Measurements from ENCODE around the gene PBX3. TPM values are rescaled to one million over a fixed set of nuclear protein-coding genes. Genes with fewer than 3 reads are reported as not detected.
A peak's percentile ranks its signal among the peaks of the same experiment; 100 is the strongest.

Gene PBX3
- total and polyA plus RNA-seq, 9 of the 15 experiments (the other 6 are each of a cell fraction or from before 2014, with no cell fraction given) = 0.14 to 5.8 (median 0.92) TPM

DNA sequence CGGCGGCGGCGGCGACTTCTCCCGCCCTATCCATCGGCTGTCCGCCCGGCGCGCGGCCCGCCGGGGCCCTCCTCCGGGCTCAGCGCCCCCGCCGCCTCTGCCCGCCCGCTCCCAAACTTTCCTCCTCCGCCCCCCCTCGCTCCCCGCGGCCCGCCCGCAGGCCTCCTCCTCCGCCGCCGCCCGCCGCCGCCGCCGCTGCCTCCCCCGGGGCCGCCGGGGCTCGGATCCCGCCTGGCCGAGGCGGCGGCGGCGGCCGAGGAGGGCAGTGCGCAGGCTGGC is 460 bp upstream of the PBX3 start:
- ATAC-seq (no peak), DNase-seq (ENCODE audit: extremely low read depth in 1 of 4, low spot score in 3 of 4) (no peak), FAIRE-seq (no peak)
- Histone ChIP-seq H3K9me1 (ENCODE audit: control insufficient read depth, insufficient read depth, low read length) (no peaks in the 10 kb centered on the region), H3K4me3 (peak overlapping the region; percentile 57), H4K20me1 (replicated peaks; ENCODE audit: control insufficient read depth, insufficient read depth, low read length) (peaks cover 7% of the 10 kb centered on the region; the same call in 1 of the 2 replicates), H3K4me1 (replicated peaks in 1 of 2; ENCODE audit: control insufficient read depth in 2 of 2, insufficient read depth in 2 of 2, low read length in 2 of 2) (peaks cover 8 to 26% of the 10 kb centered on the region in 2 experiments), H3K27ac (ENCODE audit: extremely low read depth, low read depth, low read length) (no peak overlapping the region), H3K36me3 (ENCODE audit: control insufficient read depth, insufficient read depth, low read length) (no peaks in the 10 kb centered on the region), H3K9ac (ENCODE audit: insufficient read depth in 1 of 2, low read depth in 2 of 2, low read length in 2 of 2) (peak overlapping the region in 1 of 2 experiments; percentile 61; a peak in 1 of 4 replicates), H2AFZ (ENCODE audit: low read depth, low read length) (no peak overlapping the region), H3K79me2 (ENCODE audit: control insufficient read depth, insufficient read depth, low read length) (no peaks in the 10 kb centered on the region), H3K4me2 (ENCODE audit: insufficient read depth, low read length) (peak overlapping the region; percentile 39; the same call in 1 of the 2 replicates), H3K9me3 (replicated peaks; ENCODE audit: control insufficient read depth, insufficient read depth, low read depth, low read length) (no peaks in the 10 kb centered on the region), H3K27me3 (ENCODE audit: control insufficient read depth in 2 of 2, insufficient read depth in 2 of 2, low read length in 2 of 2) (peaks cover 31 to 35% of the 10 kb centered on the region in 2 experiments)
- WGBS (ENCODE audit: insufficient coverage, low coverage, missing lambda C conversion rate) = no CpG with 5 or more reads among the region's 46 CpGs
- ChIA-PET POLR2A (interaction anchor here (1.5 kb wide), 1 partner anchor 17 kb away, joined by 4 read pairs; no protein-coding TSS in a partner anchor), CTCF (ENCODE audit: low intra/inter-chr PET ratio) (no interaction called here)
- no TSS peak for BruUV-seq (replicated peaks)
- TF ChIP-seq PHF8 (IDR thresholded peaks at IDR 0.05; ENCODE audit: borderline replicate concordance, low read length) (peak; percentile 24; the same call in 1 of the 2 replicates), SREBF1 (IDR thresholded peaks at IDR 0.05; ENCODE audit: borderline replicate concordance, low read depth, low read length) (no peak), MTA1 (IDR thresholded peaks at IDR 0.05; ENCODE audit: borderline replicate concordance) (no peak), STAT5A (IDR thresholded peaks at IDR 0.05; ENCODE audit: borderline replicate concordance, low read length) (no peak), ZNF766 (CRISPR knock-in tag; conservative IDR thresholded peaks at IDR 0.05) (0 out of 2 replicates have a peak, but pooled peaks have one; percentile 49), ZNF347 (CRISPR knock-in tag; IDR thresholded peaks at IDR 0.05; ENCODE audit: low read depth) (no peak), ZNF699 (CRISPR knock-in tag; IDR thresholded peaks at IDR 0.05; ENCODE audit: insufficient replicate concordance) (no peak), NRF1 (conservative IDR thresholded peaks at IDR 0.05 in 1 of 2, IDR thresholded peaks at IDR 0.05 in 1 of 2) (no peak), KDM1A (IDR thresholded peaks at IDR 0.05) (no peak)
- TF ChIP-seq, protein P1, sequence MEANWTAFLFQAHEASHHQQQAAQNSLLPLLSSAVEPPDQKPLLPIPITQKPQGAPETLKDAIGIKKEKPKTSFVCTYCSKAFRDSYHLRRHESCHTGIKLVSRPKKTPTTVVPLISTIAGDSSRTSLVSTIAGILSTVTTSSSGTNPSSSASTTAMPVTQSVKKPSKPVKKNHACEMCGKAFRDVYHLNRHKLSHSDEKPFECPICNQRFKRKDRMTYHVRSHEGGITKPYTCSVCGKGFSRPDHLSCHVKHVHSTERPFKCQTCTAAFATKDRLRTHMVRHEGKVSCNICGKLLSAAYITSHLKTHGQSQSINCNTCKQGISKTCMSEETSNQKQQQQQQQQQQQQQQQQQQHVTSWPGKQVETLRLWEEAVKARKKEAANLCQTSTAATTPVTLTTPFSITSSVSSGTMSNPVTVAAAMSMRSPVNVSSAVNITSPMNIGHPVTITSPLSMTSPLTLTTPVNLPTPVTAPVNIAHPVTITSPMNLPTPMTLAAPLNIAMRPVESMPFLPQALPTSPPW (CRISPR knock-in tag; IDR thresholded peaks at IDR 0.05) = peak; percentile 66
- TF ChIP-seq, protein P2, sequence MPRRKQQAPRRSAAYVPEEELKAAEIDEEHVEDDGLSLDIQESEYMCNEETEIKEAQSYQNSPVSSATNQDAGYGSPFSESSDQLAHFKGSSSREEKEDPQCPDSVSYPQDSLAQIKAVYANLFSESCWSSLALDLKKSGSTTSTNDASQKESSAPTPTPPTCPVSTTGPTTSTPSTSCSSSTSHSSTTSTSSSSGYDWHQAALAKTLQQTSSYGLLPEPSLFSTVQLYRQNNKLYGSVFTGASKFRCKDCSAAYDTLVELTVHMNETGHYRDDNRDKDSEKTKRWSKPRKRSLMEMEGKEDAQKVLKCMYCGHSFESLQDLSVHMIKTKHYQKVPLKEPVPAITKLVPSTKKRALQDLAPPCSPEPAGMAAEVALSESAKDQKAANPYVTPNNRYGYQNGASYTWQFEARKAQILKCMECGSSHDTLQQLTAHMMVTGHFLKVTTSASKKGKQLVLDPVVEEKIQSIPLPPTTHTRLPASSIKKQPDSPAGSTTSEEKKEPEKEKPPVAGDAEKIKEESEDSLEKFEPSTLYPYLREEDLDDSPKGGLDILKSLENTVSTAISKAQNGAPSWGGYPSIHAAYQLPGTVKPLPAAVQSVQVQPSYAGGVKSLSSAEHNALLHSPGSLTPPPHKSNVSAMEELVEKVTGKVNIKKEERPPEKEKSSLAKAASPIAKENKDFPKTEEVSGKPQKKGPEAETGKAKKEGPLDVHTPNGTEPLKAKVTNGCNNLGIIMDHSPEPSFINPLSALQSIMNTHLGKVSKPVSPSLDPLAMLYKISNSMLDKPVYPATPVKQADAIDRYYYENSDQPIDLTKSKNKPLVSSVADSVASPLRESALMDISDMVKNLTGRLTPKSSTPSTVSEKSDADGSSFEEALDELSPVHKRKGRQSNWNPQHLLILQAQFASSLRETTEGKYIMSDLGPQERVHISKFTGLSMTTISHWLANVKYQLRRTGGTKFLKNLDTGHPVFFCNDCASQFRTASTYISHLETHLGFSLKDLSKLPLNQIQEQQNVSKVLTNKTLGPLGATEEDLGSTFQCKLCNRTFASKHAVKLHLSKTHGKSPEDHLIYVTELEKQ (CRISPR knock-in tag; IDR thresholded peaks at IDR 0.05) = no peak
- intact Hi-C loops (cut with micrococcal nuclease) (loop anchor here (5.0 kb wide), 1 partner anchor 39 kb away; the partner anchor contains the start of gene MAPKAP1), in situ Hi-C loops (cut with MboI) (no loop called here)
